HepG2 (cell line): ENCODE results near the gene MVB12A. TPM values are rescaled to one million over a fixed set of nuclear protein-coding genes. Genes with fewer than 3 reads are reported as not detected.

Experiments used
- ATAC-seq: fragments of 200-7000 bp; cut with Tn5 transposase; 3 replicates; pipeline ENCODE4 v1.9.1; 2020; ENCODE audit warnings: mild to moderate bottlenecking, moderate library complexity
- BruUV-seq: library from RNA; stranded (reverse); fragments of 400-500 nt; replicated peaks from 2 replicates; lab custom pipeline; 2021; lab: Mats Ljungman, UMichigan
- CTCF ChIA-PET: fragments of 300-600 bp; formaldehyde crosslinking; extraction: SDS; loops from one replicate; lab custom pipeline; 2021; ENCODE audit warnings: low total read pairs, inconsistent platforms, low intra/inter-chr PET ratio; lab: Yijun Ruan, JAX
- POLR2A ChIA-PET: fragments of 350-600 bp; sonication (Branson Sonifier 250); formaldehyde crosslinking; loops from one replicate; lab custom pipeline; 2020; ENCODE audit warnings: antibody characterized with exemption, inconsistent platforms; lab: Yijun Ruan, JAX
- DNase-seq: peaks from one replicate; pipeline ENCODE4 v3.0.0-alpha.2; 2015; ENCODE audit warnings: low spot score
- FAIRE-seq: peaks from 3 replicates; lab custom pipeline; 2011; peaks lifted over from hg19 to GRCh38; lab: Jason Lieb, UNC
- H2AFZ ChIP-seq: one replicate; pipeline ENCODE4 v1.6.1; 2011; ENCODE audit warnings: low read length, inconsistent platforms
- H3K27ac ChIP-seq: fragments of 300-600 bp; 3 replicates; pipeline ENCODE4 v1.8.0; 2011; ENCODE audit warnings: mixed run types, mild to moderate bottlenecking, mixed read lengths, low read length, inconsistent platforms; ENCODE audit not compliant: insufficient read depth; ENCODE audit errors: extremely low read length
- H3K27me3 ChIP-seq, 2 experiments: fragments of 200-600 bp in 1 of 2; 2 replicates in 1 of 2; 3 replicates in 1 of 2; pipeline versions ENCODE4 v1.6.0 to v1.8.0; 2011; ENCODE audit warnings: low read length in 2 of 2, mild to moderate bottlenecking in 2 of 2, moderate library complexity in 2 of 2, inconsistent platforms in 1 of 2; ENCODE audit not compliant: insufficient read depth in 2 of 2, control insufficient read depth in 1 of 2
- H3K36me3 ChIP-seq, 2 experiments: fragments of 200-600 bp in 1 of 2; replicated peaks in 1 of 2; 2 replicates in 1 of 2; 3 replicates in 1 of 2; pipeline versions ENCODE4 v1.5.1 to v1.8.0; 2011; ENCODE audit warnings: low read length in 2 of 2, inconsistent platforms in 1 of 2; ENCODE audit not compliant: insufficient read depth in 2 of 2, control insufficient read depth in 1 of 2
- H3K4me1 ChIP-seq: 2 replicates; pipeline ENCODE4 v1.5.1; 2012; ENCODE audit warnings: low read length, inconsistent platforms; ENCODE audit not compliant: insufficient read depth
- H3K4me2 ChIP-seq: 2 replicates; pipeline ENCODE4 v1.6.0; 2011; ENCODE audit warnings: low read depth, low read length, inconsistent platforms
- H3K4me3 ChIP-seq, 3 experiments: fragments of 200-600 bp in 1 of 3; sonication (generic), shearing (Covaris generic) in 1 of 3; replicated peaks in 1 of 3; 2 replicates each; pipeline ENCODE4 v1.5.1; 2011 to 2016; ENCODE audit warnings: low read length in 3 of 3, inconsistent platforms in 2 of 3, low read depth in 2 of 3, mild to moderate bottlenecking in 2 of 3, control low read depth in 1 of 3, mixed read lengths in 1 of 3; ENCODE audit not compliant: insufficient read depth in 1 of 3
- H3K79me2 ChIP-seq: one replicate; pipeline ENCODE4 v1.6.1; 2011; ENCODE audit warnings: low read length, inconsistent platforms; ENCODE audit not compliant: insufficient read depth
- H3K9ac ChIP-seq: 2 replicates; pipeline ENCODE4 v1.6.0; 2011; ENCODE audit warnings: mild to moderate bottlenecking, low read depth, low read length, inconsistent platforms; ENCODE audit not compliant: insufficient read depth
- H3K9me3 ChIP-seq: 2 replicates; pipeline ENCODE4 v1.5.1; 2012; ENCODE audit warnings: mild to moderate bottlenecking, low read length
- H4K20me1 ChIP-seq: 2 replicates; pipeline ENCODE4 v1.6.0; 2011; ENCODE audit warnings: inconsistent platforms, mild to moderate bottlenecking, low read length, moderate library complexity; ENCODE audit not compliant: insufficient read depth
- ARNT ChIP-seq: fragments of 450-650 bp; IDR thresholded peaks from 2 replicates; pipeline ENCODE4 v1.6.1; 2017
- ETV5 ChIP-seq: IDR thresholded peaks from 2 replicates; pipeline ENCODE4 v1.6.1; 2018; ENCODE audit warnings: missing biosample characterization, missing genetic modification reagents, inconsistent platforms, borderline replicate concordance
- ISX ChIP-seq: sonication (generic); formaldehyde crosslinking; conservative IDR thresholded peaks from 2 replicates; pipeline ENCODE4 v1.5.0; 2020; ENCODE audit warnings: missing genetic modification reagents
- KAT8 ChIP-seq: IDR thresholded peaks from 2 replicates; pipeline ENCODE4 v1.6.1; 2016; ENCODE audit warnings: missing genetic modification reagents, missing compliant biosample characterization
- KDM5B ChIP-seq: sonication (generic); formaldehyde crosslinking; IDR thresholded peaks from 2 replicates; pipeline ENCODE4 v1.4.0; 2020; ENCODE audit warnings: missing genetic modification reagents, mild to moderate bottlenecking, borderline replicate concordance
- KLF11 ChIP-seq: IDR thresholded peaks from 2 replicates; pipeline ENCODE4 v1.6.1; 2016; ENCODE audit warnings: missing compliant biosample characterization
- MTA3 ChIP-seq: sonication (generic); formaldehyde crosslinking; IDR thresholded peaks from 2 replicates; pipeline ENCODE4 v1.4.0; 2020; ENCODE audit warnings: missing genetic modification reagents
- RFX1 ChIP-seq: fragments of 450-650 bp; IDR thresholded peaks from 2 replicates; pipeline ENCODE4 v1.6.1; 2017
- SAFB2 ChIP-seq: sonication (generic); formaldehyde crosslinking; IDR thresholded peaks from 2 replicates; pipeline ENCODE4 v1.5.1; 2020; ENCODE audit warnings: missing genetic modification reagents, low read depth, mild to moderate bottlenecking, borderline replicate concordance
- SP1 ChIP-seq, 2 experiments: fragments of 450-650 bp in 1 of 2; sonication (generic) in 1 of 2; formaldehyde crosslinking in 1 of 2; IDR thresholded peaks; 2 replicates each; pipeline versions ENCODE4 v1.4.0 to v1.6.1; 2016 to 2020; ENCODE audit warnings: missing genetic modification reagents in 1 of 2
- SRSF9 ChIP-seq: fragments of 200-400 bp; formaldehyde crosslinking; IDR thresholded peaks from 2 replicates; pipeline ENCODE4 v1.6.1; 2018; ENCODE audit warnings: borderline replicate concordance, mild to moderate bottlenecking, low read depth, low read length; ENCODE audit not compliant: insufficient read depth, poor library complexity, severe bottlenecking
- TBP ChIP-seq: sonication (generic); formaldehyde crosslinking; IDR thresholded peaks from 2 replicates; pipeline ENCODE4 v1.5.0; 2020; ENCODE audit warnings: missing genetic modification reagents
- ZHX1 ChIP-seq: sonication (generic); formaldehyde crosslinking; IDR thresholded peaks from 2 replicates; pipeline ENCODE4 v1.8.1; 2022; ENCODE audit warnings: low read depth, mild to moderate bottlenecking, missing genetic modification reagents
- ZNF432 ChIP-seq: sonication (generic); formaldehyde crosslinking; IDR thresholded peaks from 2 replicates; pipeline ENCODE4 v1.5.0; 2020; ENCODE audit warnings: missing genetic modification reagents, mild to moderate bottlenecking, borderline replicate concordance
- WGBS: methylation state at CpG from one replicate; pipeline ENCODE4 v1.1.6; 2017; ENCODE audit warnings: low lambda C conversion rate; 5-methylcytosine and 5-hydroxymethylcytosine counted together
- in situ Hi-C: cut with HindIII; loops from 2 replicates; pipeline ENCODE4 v1.10.0; 2017; ENCODE audit warnings: low pct_unique_long_range_greater_than_20kb; ENCODE audit not compliant: extremely low pct_ligation_motif_present
- intact Hi-C: fragments of 100-400 bp; cut with micrococcal nuclease; formaldehyde crosslinking; loops from one replicate; pipeline ENCODE4 v1.10.0; 2022; ENCODE audit not compliant: unreplicated experiment
- polyA plus RNA-seq, 8 experiments: library from polyadenylated mRNA; depleted of rRNA in 3 of 8; stranded (reverse) in 7 of 8; unstranded in 1 of 8; fragments of >200 nt; fragmentation: Illumina TruSeq in 4 of 8; extraction: Trizol in 4 of 8; gene quantifications; 2 replicates each; pipeline versions ENCODE4 v1.2.1 to v1.2.3, GENCODE V29; 2011 to 2016; ENCODE audit warnings: low read depth in 4 of 8, missing spikeins in 1 of 8, mixed read lengths in 1 of 8; ENCODE audit not compliant: insufficient read depth in 1 of 8
- total RNA-seq, 5 experiments: library from RNA; depleted of rRNA; stranded (reverse); fragments of >200 nt; fragmentation: Illumina TruSeq; extraction: Trizol; gene quantifications; 2 replicates each; pipeline ENCODE4 v1.2.3, GENCODE V29; 2016; ENCODE audit warnings: low read depth in 1 of 5
- TF ChIP-seq, protein P1 (sequence below): sonication (generic); IDR thresholded peaks from 2 replicates; pipeline ENCODE4 v1.6.1; 2016; ENCODE audit warnings: low read depth, borderline replicate concordance
- TF ChIP-seq, protein P2 (sequence below): sonication (generic); formaldehyde crosslinking; IDR thresholded peaks from 2 replicates; pipeline ENCODE4 v1.4.0; 2020; ENCODE audit warnings: missing genetic modification reagents

MVB12A gene
- total and polyA plus RNA-seq, 2 of the 13 experiments (the other 11 are each of a cell fraction or from before 2014, with no cell fraction given) = 35.7 to 36.1 TPM

- ATAC-seq = no peak
- WGBS = 15% methylated on average over 10 of the region's 11 CpGs
These were observed 36.3 kb downstream of the MVB12A start for GRCh38 chr19:17456127-17456526.

More at GRCh38 chr19:17456127-17456526, 36.3 kb downstream of the MVB12A start:
- no peak overlapping the region for H3K27ac ChIP-seq
- in situ Hi-C loops = loop anchor here (10.0 kb wide), 1 partner anchor 119 kb away; no protein-coding TSS in a partner anchor
- no peak for TF ChIP-seq MTA3 (CRISPR knock-in tag)
- no peak for TF ChIP-seq SAFB2 (CRISPR knock-in tag)
- TF ChIP-seq SP1 (IDR thresholded peaks at IDR 0.05) = no peak
- no peak for TF ChIP-seq SP1 (CRISPR knock-in tag; IDR thresholded peaks at IDR 0.05)
- no peak for TF ChIP-seq KLF11
- TF ChIP-seq ZNF432 = no peak
- no peak for TF ChIP-seq RFX1
- TF ChIP-seq SRSF9 = no peak
- TF ChIP-seq KAT8 (CRISPR knock-in tag) = no peak
- TF ChIP-seq ZHX1 (CRISPR knock-in tag) = no peak
- TF ChIP-seq, protein P1, sequence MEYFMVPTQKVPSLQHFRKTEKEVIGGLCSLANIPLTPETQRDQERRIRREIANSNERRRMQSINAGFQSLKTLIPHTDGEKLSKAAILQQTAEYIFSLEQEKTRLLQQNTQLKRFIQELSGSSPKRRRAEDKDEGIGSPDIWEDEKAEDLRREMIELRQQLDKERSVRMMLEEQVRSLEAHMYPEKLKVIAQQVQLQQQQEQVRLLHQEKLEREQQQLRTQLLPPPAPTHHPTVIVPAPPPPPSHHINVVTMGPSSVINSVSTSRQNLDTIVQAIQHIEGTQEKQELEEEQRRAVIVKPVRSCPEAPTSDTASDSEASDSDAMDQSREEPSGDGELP = no peak
- no peak for TF ChIP-seq ETV5 (CRISPR knock-in tag)
- TF ChIP-seq, protein P2, sequence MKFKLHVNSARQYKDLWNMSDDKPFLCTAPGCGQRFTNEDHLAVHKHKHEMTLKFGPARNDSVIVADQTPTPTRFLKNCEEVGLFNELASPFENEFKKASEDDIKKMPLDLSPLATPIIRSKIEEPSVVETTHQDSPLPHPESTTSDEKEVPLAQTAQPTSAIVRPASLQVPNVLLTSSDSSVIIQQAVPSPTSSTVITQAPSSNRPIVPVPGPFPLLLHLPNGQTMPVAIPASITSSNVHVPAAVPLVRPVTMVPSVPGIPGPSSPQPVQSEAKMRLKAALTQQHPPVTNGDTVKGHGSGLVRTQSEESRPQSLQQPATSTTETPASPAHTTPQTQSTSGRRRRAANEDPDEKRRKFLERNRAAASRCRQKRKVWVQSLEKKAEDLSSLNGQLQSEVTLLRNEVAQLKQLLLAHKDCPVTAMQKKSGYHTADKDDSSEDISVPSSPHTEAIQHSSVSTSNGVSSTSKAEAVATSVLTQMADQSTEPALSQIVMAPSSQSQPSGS (CRISPR knock-in tag) = no peak
- no peak for TF ChIP-seq ISX
- no peak for TF ChIP-seq KDM5B (CRISPR knock-in tag)
- no peak for TF ChIP-seq ARNT
- TF ChIP-seq TBP = no peak
- no peak overlapping the region for H2AFZ ChIP-seq
- FAIRE-seq (no peak), DNase-seq (no peak)
- H3K4me2 ChIP-seq = no peak overlapping the region
- H3K4me1 ChIP-seq = no peaks in the 10 kb centered on the region
- no TSS peak for BruUV-seq
- H3K4me3 ChIP-seq = no peak overlapping the region
- no peak overlapping the region for H3K9ac ChIP-seq
- H3K79me2 ChIP-seq = no peaks in the 10 kb centered on the region
- ChIA-PET POLR2A (no interaction called here), CTCF (no interaction called here)
- H4K20me1 ChIP-seq = no peaks in the 10 kb centered on the region
- H3K9me3 ChIP-seq = no peaks in the 10 kb centered on the region
- peaks cover 4 to 25% of the 10 kb centered on the region in 2 experiments; a peak in 4 of 5 replicates for H3K27me3 ChIP-seq
- no peaks in the 10 kb centered on the region for H3K36me3 ChIP-seq
- intact Hi-C loops = no loop called here
